HEK293T (cell line): ENCODE results near the gene TBC1D20.

Source experiments
- CTCF ChIA-PET: fragments of 350-600 bp; formaldehyde crosslinking; extraction: SDS; loops from one replicate; lab custom pipeline; 2021; ENCODE audit warnings: antibody characterized with exemption, inconsistent platforms; lab: Yijun Ruan, JAX
- POLR2A ChIA-PET: fragments of 350-600 bp; formaldehyde crosslinking; extraction: SDS; loops from one replicate; lab custom pipeline; 2020; ENCODE audit warnings: antibody characterized with exemption, inconsistent platforms; lab: Yijun Ruan, JAX
- DNase-seq: peaks from one replicate; pipeline ENCODE4 v3.0.0; 2012; ENCODE audit warnings: mixed read lengths; ENCODE audit errors: extremely low spot score
- ARNT ChIP-seq: fragments of 450-650 bp; IDR thresholded peaks from 2 replicates; pipeline ENCODE4 v1.6.1; 2017; ENCODE audit warnings: mild to moderate bottlenecking
- BHLHE40 ChIP-seq: fragments of 450-650 bp; IDR thresholded peaks from 2 replicates; pipeline ENCODE4 v1.6.1; 2016; ENCODE audit warnings: mild to moderate bottlenecking, moderate library complexity, borderline replicate concordance
- CTBP1 ChIP-seq: fragments of 450-650 bp; IDR thresholded peaks from 2 replicates; pipeline ENCODE4 v1.6.1; 2016; ENCODE audit warnings: borderline replicate concordance
- ELF4 ChIP-seq: fragments of 450-650 bp; IDR thresholded peaks from 2 replicates; pipeline ENCODE4 v1.6.1; 2017; ENCODE audit warnings: antibody characterized with exemption
- FOXA1 ChIP-seq: fragments of 450-650 bp; IDR thresholded peaks from 2 replicates; pipeline ENCODE4 v1.6.1; 2016; ENCODE audit warnings: mild to moderate bottlenecking
- FOXK2 ChIP-seq: fragments of 450-650 bp; IDR thresholded peaks from 2 replicates; pipeline ENCODE4 v1.6.1; 2016; ENCODE audit warnings: mild to moderate bottlenecking
- FOXM1 ChIP-seq: fragments of 450-650 bp; IDR thresholded peaks from 2 replicates; pipeline ENCODE4 v1.6.1; 2017; ENCODE audit warnings: mild to moderate bottlenecking, borderline replicate concordance
- HDGF ChIP-seq: fragments of 450-650 bp; IDR thresholded peaks from 2 replicates; pipeline ENCODE4 v1.6.1; 2017; ENCODE audit warnings: antibody characterized with exemption, borderline replicate concordance
- L3MBTL2 ChIP-seq: fragments of 450-650 bp; conservative IDR thresholded peaks from 2 replicates; pipeline ENCODE4 v1.6.1; 2016; ENCODE audit warnings: mild to moderate bottlenecking
- LEF1 ChIP-seq: fragments of 450-650 bp; IDR thresholded peaks from 2 replicates; pipeline ENCODE4 v1.6.1; 2017; ENCODE audit warnings: mild to moderate bottlenecking, borderline replicate concordance
- NFRKB ChIP-seq: fragments of 450-650 bp; IDR thresholded peaks from 2 replicates; pipeline ENCODE4 v1.6.1; 2016; ENCODE audit warnings: mild to moderate bottlenecking, moderate library complexity
- PKNOX1 ChIP-seq: fragments of 450-650 bp; IDR thresholded peaks from 2 replicates; pipeline ENCODE4 v1.6.1; 2016
- SP1 ChIP-seq: fragments of 450-650 bp; IDR thresholded peaks from 2 replicates; pipeline ENCODE4 v1.6.1; 2017
- SUZ12 ChIP-seq: fragments of 450-650 bp; IDR thresholded peaks from 2 replicates; pipeline ENCODE4 v1.6.1; 2016; ENCODE audit warnings: mild to moderate bottlenecking
- TARDBP ChIP-seq: fragments of 450-650 bp; IDR thresholded peaks from 2 replicates; pipeline ENCODE4 v1.6.1; 2016
- ZNF384 ChIP-seq: fragments of 450-650 bp; IDR thresholded peaks from 2 replicates; pipeline ENCODE4 v1.6.1; 2016

TBC1D20 gene

GRCh38 chr20:503048-503737, 40.9 kb upstream of the TBC1D20 start:
- ChIA-PET POLR2A (no interaction called here), CTCF (no interaction called here)
- TF ChIP-seq NFRKB (no peak), FOXA1 (no peak), ARNT (no peak), FOXM1 (no peak), ELF4 (no peak), L3MBTL2 (no peak), FOXK2 (no peak), SUZ12 (no peak), HDGF (no peak), CTBP1 (no peak), BHLHE40 (no peak), PKNOX1 (no peak), SP1 (no peak), ZNF384 (no peak)
- DNase-seq = no peak

GRCh38 chr20:497979-498378, 35.6 kb upstream of the TBC1D20 start:
- POLR2A ChIA-PET = no interaction called here
- no peak for DNase-seq
- TF ChIP-seq FOXA1 (no peak), ARNT (no peak), L3MBTL2 (no peak), FOXM1 (no peak), NFRKB (no peak), CTBP1 (no peak), TARDBP (no peak), HDGF (no peak), SUZ12 (no peak), LEF1 (no peak), FOXK2 (no peak), ZNF384 (no peak)
- CTCF ChIA-PET = no interaction called here

GRCh38 chr20:496126-496696, 33.9 kb upstream of the TBC1D20 start:
- DNase-seq = no peak
- no peak for TF ChIP-seq TARDBP
- TF ChIP-seq CTBP1 = no peak
- no peak for TF ChIP-seq HDGF
- TF ChIP-seq FOXM1 = no peak
- TF ChIP-seq ARNT = no peak
- no peak for TF ChIP-seq LEF1
- TF ChIP-seq FOXA1 = no peak
- no peak for TF ChIP-seq ELF4
- TF ChIP-seq BHLHE40 = no peak
- TF ChIP-seq FOXK2 = no peak
- no peak for TF ChIP-seq ZNF384
- no peak for TF ChIP-seq SUZ12
- no peak for TF ChIP-seq L3MBTL2
- TF ChIP-seq PKNOX1 = no peak
- no peak for TF ChIP-seq NFRKB
- no peak for TF ChIP-seq SP1
- ChIA-PET CTCF (no interaction called here), POLR2A (no interaction called here)

- DNase-seq = no peak
- CTCF ChIA-PET = no interaction called here
- POLR2A ChIA-PET = no interaction called here
- TF ChIP-seq ELF4 (no peak), TARDBP (no peak), FOXM1 (no peak), LEF1 (no peak), SUZ12 (no peak), ZNF384 (no peak), HDGF (no peak), PKNOX1 (no peak), NFRKB (no peak), ARNT (no peak)
Measured at GRCh38 chr20:492159-492558, 29.8 kb upstream of the TBC1D20 start.

GRCh38 chr20:487655-488054, 25.3 kb upstream of the TBC1D20 start:
- CTCF ChIA-PET = interaction anchor here (0.5 to 0.6 kb wide), 2 partner anchors 21 to 122 kb away, joined by 3 to 4 read pairs; no protein-coding TSS in a partner anchor
- DNase-seq = no peak
- TF ChIP-seq SP1 (no peak), PKNOX1 (no peak), SUZ12 (no peak), HDGF (no peak), TARDBP (no peak), BHLHE40 (no peak), ELF4 (no peak), NFRKB (no peak), FOXA1 (no peak), CTBP1 (no peak), FOXM1 (no peak), FOXK2 (no peak), ARNT (no peak)
- POLR2A ChIA-PET = interaction anchor here (1.4 kb wide), 1 partner anchor 12 kb away, joined by 3 read pairs; no protein-coding TSS in a partner anchor
